Endothelial cell of umbilical vein (primary cell): ENCODE results near the gene ATOX1.

Source experiments
- CTCF ChIP-seq, 2 donors: IDR thresholded peaks; 1 replicate in 1 of 2; 2 replicates in 1 of 2; pipeline ENCODE4 v1.5.1; 2011; ENCODE audit warnings: low read length in 2 of 2, mild to moderate bottlenecking in 2 of 2, moderate library complexity in 2 of 2, control low read depth in 1 of 2, inconsistent platforms in 1 of 2, low read depth in 1 of 2; ENCODE audit not compliant: insufficient read depth in 1 of 2; ENCODE audit errors: extremely low read depth in 1 of 2
- EZH2 ChIP-seq: IDR thresholded peaks from 2 replicates; pipeline ENCODE4 v1.6.1; 2012; ENCODE audit warnings: borderline replicate concordance, low read depth, mild to moderate bottlenecking, moderate library complexity, low read length, inconsistent platforms; ENCODE audit not compliant: severe bottlenecking
- POLR2A ChIP-seq: IDR thresholded peaks from 2 replicates; pipeline ENCODE4 v1.6.1; 2012; ENCODE audit warnings: low read depth, mild to moderate bottlenecking, control low read depth, low read length
- POLR2AphosphoS5 ChIP-seq: IDR thresholded peaks from 2 replicates; pipeline ENCODE4 v1.6.1; 2012; ENCODE audit warnings: low read depth, mild to moderate bottlenecking, control low read depth, low read length, moderate library complexity; ENCODE audit not compliant: insufficient read depth

- TF ChIP-seq CTCF (IDR thresholded peaks at IDR 0.05; ENCODE audit: extremely low read depth in 1 of 2, insufficient read depth in 1 of 2, low read depth in 1 of 2, low read length in 2 of 2) (no peak), POLR2AphosphoS5 (no peak), POLR2A (no peak), EZH2 (no peak)
Measured at GRCh38 chr5:151733358-151734063, 24.9 kb downstream of the ATOX1 start.
